HuH-7 (cell line): ENCODE measurements around the gene SMC1B.
"Not testable (repeated sequence)": the region's sequence is repeated elsewhere in the genome, so short reads cannot be mapped to it uniquely, and the experiment has no call there.

Experiments used
- DNase-seq: peaks from one replicate; pipeline ENCODE4 v3.0.0; 2011; ENCODE audit warnings: low spot score

The SMC1B gene

GRCh38 chr22:45442116-45442515 lies 28.7 kb upstream of the SMC1B start:
- DNase-seq: no peak

GRCh38 chr22:45441138-45441537 lies 27.7 kb upstream of the SMC1B start:
- peak; percentile 94 for DNase-seq

DNA sequence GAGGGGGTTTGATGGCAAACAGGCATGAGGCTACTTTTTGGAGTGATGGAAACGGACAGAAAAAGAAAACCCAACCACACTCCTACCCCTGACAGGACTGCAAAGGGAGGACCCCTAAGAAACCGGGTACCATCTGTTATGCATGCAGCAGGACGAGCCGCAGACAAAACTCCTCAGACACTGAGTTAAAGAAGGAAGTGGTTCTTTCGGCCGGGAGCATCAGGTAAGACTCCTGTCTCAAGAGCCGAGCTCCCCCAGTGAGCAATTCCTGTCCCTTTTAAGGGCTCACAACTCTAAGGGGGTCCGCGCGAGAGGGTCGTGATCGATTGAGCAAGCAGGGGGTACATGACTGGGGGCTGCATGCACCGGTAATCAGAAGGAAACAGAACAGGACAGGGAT lies 27.3 kb upstream of the SMC1B start:
- DNase-seq: not testable (repeated sequence)

GRCh38 chr22:45438336-45438735 lies 24.9 kb upstream of the SMC1B start:
- no peak for DNase-seq

DNA sequence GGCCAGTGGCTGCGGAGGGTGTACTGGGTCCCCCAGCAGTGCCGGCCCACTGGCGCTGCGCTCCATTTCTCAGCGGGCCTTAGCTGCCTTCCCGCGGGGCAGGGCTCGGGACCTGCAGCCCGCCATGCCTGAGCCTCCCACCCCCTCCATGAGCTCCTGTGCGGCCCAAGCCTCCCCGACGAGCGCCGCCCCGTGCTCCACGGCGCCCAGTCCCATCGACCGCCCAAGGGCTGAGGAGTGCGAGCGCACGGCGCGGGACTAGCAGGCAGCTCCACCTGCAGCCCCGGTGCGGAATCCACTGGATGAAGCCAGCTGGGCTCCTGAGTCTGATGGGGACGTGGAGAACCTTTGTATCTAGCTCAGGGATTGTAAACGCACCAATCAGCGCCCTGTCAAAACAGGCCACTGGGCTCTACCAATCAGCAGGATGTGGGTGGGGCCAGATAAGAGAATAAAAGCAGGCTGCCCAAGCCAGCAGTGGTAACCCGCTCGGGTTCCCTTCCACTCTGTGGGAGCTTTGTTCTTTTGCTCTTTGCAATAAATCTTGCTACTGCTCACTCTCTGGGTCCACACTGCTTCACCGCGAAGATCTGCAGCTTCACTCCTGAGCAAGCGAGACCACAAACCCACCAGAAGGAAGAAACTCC lies 23.6 kb upstream of the SMC1B start:
- DNase-seq: not testable (repeated sequence)

GRCh38 chr22:45435544-45436139 lies 22.2 kb upstream of the SMC1B start:
- DNase-seq: peak; percentile 92

GRCh38 chr22:45434981-45435380 lies 21.6 kb upstream of the SMC1B start:
- no peak for DNase-seq

DNA sequence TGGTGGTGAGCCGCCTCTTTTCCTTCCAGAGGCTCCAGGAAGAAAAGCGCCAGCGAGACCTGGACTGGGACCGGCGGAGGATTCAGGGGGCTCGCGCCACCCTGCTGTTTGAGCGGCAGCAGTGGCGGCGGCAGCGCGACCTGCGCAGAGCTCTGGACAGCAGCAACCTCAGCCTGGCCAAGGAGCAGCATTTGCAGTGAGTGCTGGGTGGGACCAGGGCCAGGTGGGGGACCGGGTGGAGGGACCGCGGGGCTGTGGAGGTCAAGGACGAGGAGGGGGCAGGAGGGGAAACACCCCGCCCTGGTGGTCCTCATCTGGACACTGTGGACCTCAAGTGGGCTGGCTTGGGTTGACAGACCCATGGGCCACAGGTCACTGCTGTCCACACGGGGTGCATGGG lies 17.5 kb upstream of the SMC1B start:
- no peak for DNase-seq

- DNase-seq: no peak
These were observed 16.8 kb upstream of the SMC1B start for GRCh38 chr22:45429981-45430775.

DNA sequence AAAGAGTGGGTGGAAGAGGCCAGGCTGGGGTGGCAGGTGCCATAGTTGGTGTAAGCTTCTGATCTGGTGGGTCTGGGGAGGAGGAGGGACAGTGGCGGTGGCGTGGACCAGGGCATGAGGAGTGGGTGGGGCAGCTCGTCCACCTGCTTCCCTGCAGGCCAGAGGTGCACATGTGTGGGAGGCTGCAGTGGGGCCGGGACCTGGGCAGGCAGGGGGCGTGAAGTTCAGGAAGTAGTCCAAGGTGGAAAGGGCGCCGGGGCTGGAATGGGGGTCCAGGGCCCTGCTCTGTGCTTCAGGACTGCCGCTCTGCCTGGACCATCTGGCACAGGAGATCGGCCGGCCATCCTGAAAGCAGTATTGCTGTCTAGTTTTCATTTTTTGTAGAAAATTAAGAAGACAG lies 16.0 kb upstream of the SMC1B start:
- DNase-seq: no peak

DNA sequence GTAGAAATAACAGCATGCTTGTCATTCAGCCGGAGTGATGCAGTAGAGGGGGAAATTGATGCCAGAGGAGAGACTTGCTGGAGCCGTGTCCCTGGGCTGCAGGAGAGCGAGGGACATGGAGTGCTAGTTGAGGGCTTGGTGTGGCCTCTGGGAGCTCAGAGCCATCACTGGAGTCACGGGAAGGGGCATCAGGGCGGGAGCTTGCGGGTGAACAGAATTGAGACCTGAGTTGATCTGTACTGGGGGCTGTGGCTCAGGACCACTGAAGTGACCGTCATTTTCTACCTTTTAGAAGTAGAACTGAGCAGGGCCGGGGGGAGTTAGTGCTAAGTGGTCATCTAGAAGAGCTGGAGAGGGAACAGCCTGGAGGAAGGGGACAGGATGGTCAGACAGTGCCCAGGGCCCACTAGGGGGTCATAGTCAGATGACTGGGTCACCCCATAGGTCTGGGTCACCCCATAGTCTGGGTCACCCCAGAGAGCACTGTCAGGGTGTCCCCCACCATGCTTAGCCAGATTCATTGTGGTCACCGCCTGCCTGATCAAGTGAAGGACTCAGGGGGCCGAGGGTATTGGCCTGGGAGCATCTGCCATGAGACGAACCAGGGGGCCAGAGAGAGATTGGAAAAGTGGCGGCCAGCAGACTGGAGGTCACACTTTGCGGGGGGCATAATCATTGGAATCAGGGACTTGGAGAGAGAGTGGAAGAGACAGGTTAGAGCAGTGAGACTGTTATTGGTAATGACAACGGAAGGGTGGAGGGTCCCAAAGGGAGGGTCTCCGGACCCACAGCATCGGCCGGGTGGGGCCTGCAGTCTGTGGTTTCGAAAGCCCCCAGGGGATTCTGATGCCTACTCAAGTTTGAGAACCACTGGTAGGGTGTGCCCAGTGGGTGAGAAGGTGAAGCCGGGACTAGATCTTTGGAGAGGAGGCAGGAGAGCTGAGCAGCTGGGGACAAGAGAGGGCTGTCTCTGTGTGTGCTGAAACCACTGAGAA lies 15.3 kb upstream of the SMC1B start:
- DNase-seq: no peak

DNA sequence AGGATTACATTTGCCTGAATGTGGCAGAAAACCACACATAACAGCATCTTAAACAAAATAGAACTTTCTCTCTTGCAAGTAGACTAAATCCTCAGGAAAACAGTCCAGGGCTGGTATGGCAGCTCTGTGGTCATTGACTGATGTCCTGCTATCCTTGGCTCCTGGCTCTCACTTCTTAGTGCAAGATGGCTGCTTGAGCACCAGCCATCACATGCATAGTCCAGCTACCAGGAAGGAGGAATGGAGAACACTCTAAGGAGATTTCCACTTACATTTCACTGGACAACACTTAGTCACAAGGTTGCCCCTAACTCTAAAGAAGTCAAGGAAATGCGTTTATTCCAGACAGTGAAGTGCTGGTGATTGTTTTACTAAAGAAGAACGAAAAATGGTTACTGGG lies 13.7 kb upstream of the SMC1B start:
- no peak for DNase-seq

DNA sequence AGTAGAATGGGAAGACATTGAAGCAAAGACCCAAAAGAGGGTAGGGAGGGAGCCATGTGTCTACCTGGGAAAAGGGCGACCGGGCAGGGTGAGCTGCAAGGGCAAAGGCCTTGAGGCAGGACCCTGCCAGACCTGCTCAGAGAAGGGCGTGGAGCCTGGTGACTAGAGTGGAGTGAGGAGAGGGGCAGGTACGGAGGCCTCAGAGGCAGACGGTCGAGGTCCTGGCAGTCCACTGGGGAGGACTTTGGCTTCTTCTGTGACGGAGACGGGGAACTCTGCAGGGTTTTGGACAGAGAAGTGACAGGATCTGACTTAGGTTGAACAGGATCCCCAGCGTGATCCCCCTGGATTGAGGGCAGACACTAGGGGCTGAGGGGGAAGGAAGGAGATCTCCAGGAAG lies 13.0 kb upstream of the SMC1B start:
- no peak for DNase-seq

- DNase-seq: no peak
These were observed 12.3 kb upstream of the SMC1B start for GRCh38 chr22:45425531-45426265.

GRCh38 chr22:45425101-45425500 lies 11.7 kb upstream of the SMC1B start:
- DNase-seq: no peak

DNA sequence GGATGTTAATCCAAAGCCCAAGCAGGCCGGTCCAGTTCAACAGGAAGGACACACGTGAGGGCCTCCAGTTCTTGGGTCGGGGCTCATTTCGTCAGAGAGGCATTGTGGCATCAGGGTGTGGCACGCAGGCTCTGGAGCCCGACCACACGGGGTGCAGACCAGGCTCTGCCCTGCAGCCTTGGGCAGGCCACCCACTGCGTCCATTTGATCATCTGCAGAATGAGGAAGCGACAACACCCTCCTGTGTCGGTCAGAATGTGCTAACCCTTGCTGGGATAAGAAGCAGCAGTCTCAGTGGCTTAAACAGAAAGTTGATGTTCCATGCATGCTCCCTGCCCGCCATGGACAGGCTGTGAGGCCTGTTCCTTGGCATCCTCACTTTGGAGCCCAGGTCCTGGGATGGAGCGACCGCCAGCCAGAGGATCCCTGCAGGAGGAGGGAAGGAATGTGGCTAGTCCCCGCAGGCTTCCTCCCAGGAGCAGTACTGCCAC lies 10.9 kb upstream of the SMC1B start:
- DNase-seq: no peak

DNA sequence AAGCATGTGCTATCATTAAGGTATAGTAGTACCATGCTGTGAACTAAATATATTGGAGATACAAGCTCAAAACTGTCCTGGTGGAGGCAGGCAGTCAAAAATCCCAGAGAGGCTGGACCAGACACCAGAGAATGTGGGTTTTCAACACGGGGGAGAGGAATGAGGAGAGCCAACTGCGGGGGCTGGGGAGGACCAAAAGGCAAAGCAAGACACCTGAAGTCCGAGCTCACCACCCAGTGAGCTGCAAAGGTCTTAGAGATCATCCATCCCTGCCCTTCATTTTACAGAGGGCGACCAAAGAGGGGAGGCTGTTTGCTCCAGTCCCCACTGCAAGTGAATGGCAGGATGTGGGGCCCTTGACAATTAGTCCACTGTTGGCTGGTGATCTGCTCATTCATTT lies 10.1 kb upstream of the SMC1B start:
- no peak for DNase-seq

DNA sequence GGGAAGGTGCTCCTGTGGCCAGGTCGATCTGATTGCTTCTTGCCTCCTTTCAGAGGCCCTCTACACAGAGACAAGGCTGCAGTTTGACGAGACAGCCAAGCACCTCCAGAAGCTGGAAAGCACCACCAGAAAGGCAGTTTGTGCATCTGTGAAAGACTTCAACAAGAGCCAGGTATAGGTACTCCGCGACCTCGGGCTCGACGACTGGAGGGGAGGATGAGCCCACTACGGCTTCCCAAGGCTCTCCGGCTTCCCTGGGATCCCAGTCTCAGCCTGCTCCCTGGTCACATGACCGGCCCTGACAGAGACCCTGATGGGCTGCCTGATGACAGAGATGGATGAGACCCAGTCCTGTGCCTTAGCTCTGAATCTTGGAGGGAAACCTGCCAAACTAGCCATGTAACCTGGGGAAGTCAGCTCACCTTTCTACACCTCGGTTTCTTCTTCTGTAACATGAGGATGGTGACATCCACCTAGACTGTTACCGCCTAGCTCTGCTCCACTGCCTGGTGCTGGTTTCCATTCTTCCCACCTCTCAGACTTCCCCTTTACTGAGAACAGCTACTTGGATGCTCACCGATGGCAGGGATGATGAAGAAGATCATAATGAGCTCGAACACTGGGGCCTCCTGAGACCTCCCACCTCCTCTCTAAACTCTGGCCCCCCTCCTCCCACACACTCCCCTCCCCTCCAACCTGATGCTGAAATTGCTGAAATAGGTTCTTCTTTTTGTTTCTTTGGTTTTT lies 9.0 kb upstream of the SMC1B start:
- no peak for DNase-seq

DNA sequence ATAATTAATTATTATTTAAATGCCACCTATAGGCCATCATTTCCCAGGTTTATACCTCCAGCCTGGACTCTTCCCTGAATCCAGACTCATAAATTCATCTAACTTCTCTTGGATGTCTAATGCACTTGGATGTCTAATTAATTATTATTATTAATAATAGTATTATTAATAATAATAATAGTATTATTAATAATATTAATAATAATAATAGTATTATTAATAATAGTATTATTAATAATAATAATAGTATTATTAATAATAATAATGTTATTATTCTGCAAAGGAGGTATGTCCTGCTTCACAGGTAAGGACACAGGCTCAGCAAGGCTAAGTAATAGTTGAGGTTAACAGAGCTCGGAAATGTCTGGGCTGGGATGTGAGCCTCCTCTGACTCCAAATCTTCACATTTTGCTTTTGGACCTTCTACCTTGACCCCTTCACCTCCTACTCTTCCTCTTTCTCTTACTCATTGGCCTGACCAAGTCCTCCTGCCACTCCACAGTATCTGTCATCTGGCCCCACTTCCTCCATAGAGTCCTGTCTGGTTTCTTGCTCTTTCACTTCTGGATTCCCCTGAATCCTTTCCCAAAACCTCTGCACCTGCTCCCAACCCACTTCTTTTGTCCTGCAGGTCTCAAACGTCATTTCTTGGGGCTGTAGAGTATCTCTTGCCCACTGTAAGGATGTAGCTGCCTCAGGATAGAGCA lies 8.1 kb upstream of the SMC1B start:
- DNase-seq: no peak

GRCh38 chr22:45420539-45420938 lies 7.1 kb upstream of the SMC1B start:
- DNase-seq: no peak
